ENCODE data around the gene ITGA6. TPM values are rescaled to one million over a fixed set of nuclear protein-coding genes. Genes with fewer than 3 reads are reported as not detected.

ITGA6 gene
- total RNA-seq, 2 experiments from 2014 or later: 8.2 to 8.6 TPM

DNA sequence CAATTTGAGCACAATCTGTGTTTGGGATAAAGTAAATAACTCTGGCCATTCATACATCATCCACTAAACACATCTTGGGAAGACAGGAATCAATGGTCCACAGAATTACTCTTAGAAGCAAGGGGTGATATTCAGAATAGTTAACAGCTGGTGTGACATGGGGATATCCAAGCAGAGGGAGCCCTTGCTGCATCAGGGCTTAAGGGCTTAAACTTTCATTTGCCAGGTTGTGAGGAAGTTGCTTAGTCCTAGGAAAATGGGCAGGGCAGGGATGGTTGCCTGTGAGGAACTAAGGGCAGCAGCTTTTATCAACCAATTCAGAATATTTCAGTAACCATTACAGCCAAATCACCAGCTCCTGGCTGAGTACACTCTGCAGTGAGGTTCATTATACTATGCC is 2.0 kb upstream of the ITGA6 start:
- peaks cover 60% of the 10 kb centered on the region for H3K4me1 Mint-ChIP-seq (ENCODE audit: low read depth)
- CTCF ChIA-PET: interaction anchor here (16.2 kb wide), 1 partner anchor 38 kb away, joined by 235 read pairs; no protein-coding TSS in a partner anchor
- no peak overlapping the region for H3K4me3 Mint-ChIP-seq
- no peaks in the 10 kb centered on the region for H3K9me3 Mint-ChIP-seq
- intact Hi-C loops (cut with micrococcal nuclease): loop anchor here (10.0 kb wide), 1 partner anchor 129 kb away; the partner anchor contains the start of gene PDK1
- no peak for DNase-seq
- H3K36me3 Mint-ChIP-seq: no peaks in the 10 kb centered on the region
- no peak overlapping the region for H3K27ac Mint-ChIP-seq
- H3K27me3 Mint-ChIP-seq: no peaks in the 10 kb centered on the region
- POLR2A ChIA-PET: interaction anchor here (1.5 kb wide), 1 partner anchor 36 kb away, joined by 5 read pairs; no protein-coding TSS in a partner anchor

DNA sequence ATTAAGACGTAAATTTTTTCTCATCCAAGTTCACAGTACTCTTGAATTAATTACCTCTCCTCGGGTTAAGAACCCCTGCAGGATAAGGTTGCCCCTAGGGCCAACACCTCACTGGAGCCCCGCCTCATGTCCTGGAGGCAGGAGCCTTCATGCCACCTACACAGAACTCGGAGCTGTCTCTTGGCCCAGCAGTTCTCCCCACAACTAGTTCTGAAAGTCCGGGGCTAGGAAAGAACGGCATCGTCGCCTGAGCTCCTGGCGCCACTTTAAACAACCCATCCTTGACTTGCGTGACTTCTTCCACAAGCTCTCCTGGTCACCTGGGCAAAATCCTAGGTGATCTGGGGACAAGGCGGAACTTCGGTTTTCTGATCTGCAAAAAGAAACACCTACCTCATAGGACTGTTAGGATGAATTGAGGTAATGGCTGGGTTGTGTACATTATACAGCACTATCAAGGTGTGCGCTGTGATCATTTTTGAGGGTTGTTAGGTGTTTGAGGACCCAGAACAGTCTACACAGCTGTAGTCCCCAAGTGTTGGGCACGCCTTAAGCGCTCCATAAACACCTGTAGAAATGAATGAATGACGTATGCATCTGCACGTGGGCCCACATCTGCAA is 641 bp upstream of the ITGA6 start:
- peaks cover 73% of the 10 kb centered on the region for H3K4me1 Mint-ChIP-seq (ENCODE audit: low read depth)
- no peaks in the 10 kb centered on the region for H3K9me3 Mint-ChIP-seq
- H3K27ac Mint-ChIP-seq: peak overlapping the region; percentile 55
- H3K27me3 Mint-ChIP-seq: no peaks in the 10 kb centered on the region
- intact Hi-C loops (cut with micrococcal nuclease): loop anchor here (1.0 to 10.0 kb wide), 2 partner anchors 11 to 128 kb away; partner anchors contain the start of gene PDK1
- DNase-seq: no peak
- peak overlapping the region; percentile 68 for H3K4me3 Mint-ChIP-seq
- ChIA-PET POLR2A (interaction anchor here (1.4 to 2.8 kb wide), 3 partner anchors 10 to 33 kb away, joined by 4 to 19 read pairs (median 13); no protein-coding TSS in a partner anchor), CTCF (interaction anchor here (0.9 to 16.2 kb wide), 6 partner anchors 12 to 853 kb away, joined by 3 to 235 read pairs (median 6); no protein-coding TSS in a partner anchor)
- no peaks in the 10 kb centered on the region for H3K36me3 Mint-ChIP-seq

DNA sequence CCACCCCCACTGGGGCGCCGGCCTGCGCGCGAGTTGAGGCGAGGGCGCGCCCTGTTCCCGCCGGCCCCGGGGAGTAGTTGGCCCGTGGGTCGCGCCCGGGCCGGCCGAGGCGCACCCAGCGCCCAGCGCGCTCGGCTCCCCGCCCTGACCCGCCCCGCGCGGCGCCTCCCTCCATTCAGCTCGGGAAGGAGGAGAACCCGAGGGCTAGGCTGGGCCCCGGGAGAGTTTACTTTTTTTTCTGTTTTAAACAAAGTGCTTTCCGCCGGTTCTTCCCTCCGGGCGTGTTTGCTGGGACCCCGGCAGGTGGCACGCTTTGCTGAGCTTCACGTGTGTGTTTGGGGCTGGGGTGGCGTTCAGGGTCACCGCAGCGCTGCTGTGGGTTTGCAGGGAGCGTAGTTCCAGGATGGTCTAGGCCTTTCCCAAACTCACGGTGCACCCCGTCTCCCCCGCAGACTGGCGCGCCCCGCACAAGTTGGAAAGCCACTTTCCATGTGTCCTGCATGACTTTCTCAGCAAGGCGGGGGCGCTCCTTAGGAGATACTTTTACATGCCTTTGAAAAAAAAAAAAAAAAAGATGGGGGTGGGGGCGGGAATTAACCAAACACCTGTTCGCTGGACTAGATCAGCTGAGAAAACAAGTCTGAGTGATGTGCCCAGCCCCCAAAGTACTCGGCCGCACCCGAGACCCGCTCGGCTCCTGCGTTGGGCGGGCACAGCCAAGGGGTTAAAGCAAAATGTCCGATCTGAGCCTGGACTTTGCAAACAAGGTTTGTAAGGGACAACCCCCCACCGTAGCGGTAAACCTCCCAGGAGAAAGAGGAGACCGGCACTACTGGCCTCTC is 825 bp downstream of the ITGA6 start:
- no peaks in the 10 kb centered on the region for H3K9me3 Mint-ChIP-seq
- no peaks in the 10 kb centered on the region for H3K27me3 Mint-ChIP-seq
- H3K36me3 Mint-ChIP-seq: no peaks in the 10 kb centered on the region
- CTCF ChIA-PET: interaction anchor here (0.9 to 16.2 kb wide), 6 partner anchors 8 to 35 kb away, joined by 4 to 235 read pairs (median 8); no protein-coding TSS in a partner anchor
- peaks cover 77% of the 10 kb centered on the region for H3K4me1 Mint-ChIP-seq (ENCODE audit: low read depth)
- POLR2A ChIA-PET: interaction anchor here (0.7 to 2.8 kb wide), 7 partner anchors 9 to 1905 kb away, joined by 3 to 19 read pairs (median 6); no protein-coding TSS in a partner anchor
- peak overlapping the region; percentile 80 for H3K4me3 Mint-ChIP-seq
- intact Hi-C loops (cut with micrococcal nuclease): loop anchor here (1.0 to 10.0 kb wide), 3 partner anchors 9 to 127 kb away; partner anchors contain the start of gene PDK1
- peak overlapping the region; percentile 56 for H3K27ac Mint-ChIP-seq
- DNase-seq: peak; percentile 71

DNA sequence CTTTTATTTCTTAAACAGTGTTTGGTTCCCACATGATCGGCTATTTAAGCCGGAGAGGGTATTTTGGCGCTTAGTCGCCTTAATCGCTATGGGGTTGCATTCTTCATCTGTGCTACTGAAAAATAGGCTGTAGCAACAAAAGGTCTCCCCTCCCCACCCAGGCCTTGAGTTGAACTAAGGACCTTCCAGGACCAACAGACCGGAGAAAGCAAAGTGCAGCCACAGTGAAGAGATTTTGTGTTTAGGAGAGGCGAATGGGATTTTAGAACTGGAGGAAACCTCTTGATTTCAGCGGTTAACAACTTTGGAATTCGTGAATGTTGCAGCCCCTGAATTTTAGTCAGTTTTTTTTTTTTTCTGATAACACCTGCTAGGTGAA is 1.4 kb downstream of the ITGA6 start:
- ChIA-PET CTCF (interaction anchor here (0.8 to 16.2 kb wide), 3 partner anchors 17 to 35 kb away, joined by 3 to 235 read pairs (median 8); no protein-coding TSS in a partner anchor), POLR2A (interaction anchor here (1.2 to 1.6 kb wide), 3 partner anchors 9 to 115 kb away, joined by 3 to 7 read pairs (median 6); no protein-coding TSS in a partner anchor)
- peak overlapping the region; percentile 80 for H3K4me3 Mint-ChIP-seq
- peaks cover 78% of the 10 kb centered on the region for H3K4me1 Mint-ChIP-seq (ENCODE audit: low read depth)
- H3K27ac Mint-ChIP-seq: peak overlapping the region; percentile 21
- H3K9me3 Mint-ChIP-seq: no peaks in the 10 kb centered on the region
- no peaks in the 10 kb centered on the region for H3K27me3 Mint-ChIP-seq
- no peaks in the 10 kb centered on the region for H3K36me3 Mint-ChIP-seq
- intact Hi-C loops (cut with micrococcal nuclease): loop anchor here (1.0 to 10.0 kb wide), 2 partner anchors 33 to 126 kb away; partner anchors contain the start of gene PDK1
- no peak for DNase-seq

DNA sequence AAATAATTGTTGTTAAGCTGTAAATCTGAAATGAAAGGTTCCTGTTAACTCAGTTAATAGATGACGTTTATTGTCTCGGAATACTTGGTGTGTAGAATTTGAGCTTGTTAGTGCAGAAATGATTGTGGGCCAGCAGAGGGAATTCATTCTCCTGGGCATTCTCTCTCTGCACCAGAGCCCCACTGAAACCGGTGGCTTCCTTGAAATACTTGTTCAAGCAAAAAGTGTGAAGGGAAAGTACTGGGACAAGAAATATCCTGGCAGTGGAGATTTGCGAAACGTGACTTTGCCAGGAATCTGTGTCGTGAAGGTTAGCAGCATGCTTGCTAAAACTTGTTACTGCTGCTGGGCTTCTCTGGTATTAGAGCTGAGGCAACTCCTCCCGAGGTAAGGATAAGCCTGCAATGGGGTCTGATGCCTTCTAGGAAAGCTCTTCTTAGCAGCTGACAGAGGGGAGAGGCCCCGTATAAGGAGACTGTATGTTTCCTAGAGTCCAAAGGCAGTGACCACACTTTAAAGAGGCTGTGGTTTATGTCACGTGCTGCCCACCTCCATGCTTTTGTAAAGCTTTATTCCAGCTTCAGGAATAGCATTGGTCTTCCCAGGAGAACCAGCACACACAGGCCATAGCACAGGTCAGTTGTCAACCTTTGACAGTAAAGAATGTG is 2.0 kb downstream of the ITGA6 start:
- no peaks in the 10 kb centered on the region for H3K36me3 Mint-ChIP-seq
- no peak overlapping the region for H3K27ac Mint-ChIP-seq
- no peak for DNase-seq
- H3K27me3 Mint-ChIP-seq: no peaks in the 10 kb centered on the region
- ChIA-PET CTCF (interaction anchor here (0.6 to 16.2 kb wide), 5 partner anchors 11 to 34 kb away, joined by 3 to 235 read pairs (median 4); no protein-coding TSS in a partner anchor), POLR2A (interaction anchor here (0.9 to 1.6 kb wide), 4 partner anchors 8 to 116 kb away, joined by 3 to 7 read pairs (median 4); no protein-coding TSS in a partner anchor)
- intact Hi-C loops (cut with micrococcal nuclease): loop anchor here (10.0 kb wide), 1 partner anchor 125 kb away; the partner anchor contains the start of gene PDK1
- H3K4me3 Mint-ChIP-seq: peak overlapping the region; percentile 80
- peaks cover 79% of the 10 kb centered on the region for H3K4me1 Mint-ChIP-seq (ENCODE audit: low read depth)
- no peaks in the 10 kb centered on the region for H3K9me3 Mint-ChIP-seq

DNA sequence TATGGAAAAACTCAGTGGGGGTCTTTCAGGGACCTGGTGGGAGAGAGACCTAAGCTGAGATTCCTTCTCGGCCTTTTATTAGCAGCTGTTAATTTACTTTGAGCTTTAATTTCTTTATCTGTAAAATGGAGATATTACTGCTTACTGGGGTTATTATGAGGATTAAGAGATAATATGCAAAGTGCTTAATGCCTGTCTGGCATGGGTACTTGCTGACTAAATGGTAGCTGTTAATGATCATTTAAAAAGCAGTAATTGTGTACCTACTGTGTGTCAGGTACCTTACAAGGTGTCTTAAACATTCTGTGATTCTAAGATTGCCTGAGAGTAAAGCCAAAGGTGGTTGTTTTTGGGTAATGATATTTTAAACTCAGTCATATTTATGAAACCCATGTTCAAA is 2.6 kb downstream of the ITGA6 start:
- H3K4me3 Mint-ChIP-seq: no peak overlapping the region
- intact Hi-C loops (cut with micrococcal nuclease): no loop called here
- POLR2A ChIA-PET: interaction anchor here (0.9 to 1.6 kb wide), 4 partner anchors 8 to 117 kb away, joined by 3 to 7 read pairs (median 4); no protein-coding TSS in a partner anchor

DNA sequence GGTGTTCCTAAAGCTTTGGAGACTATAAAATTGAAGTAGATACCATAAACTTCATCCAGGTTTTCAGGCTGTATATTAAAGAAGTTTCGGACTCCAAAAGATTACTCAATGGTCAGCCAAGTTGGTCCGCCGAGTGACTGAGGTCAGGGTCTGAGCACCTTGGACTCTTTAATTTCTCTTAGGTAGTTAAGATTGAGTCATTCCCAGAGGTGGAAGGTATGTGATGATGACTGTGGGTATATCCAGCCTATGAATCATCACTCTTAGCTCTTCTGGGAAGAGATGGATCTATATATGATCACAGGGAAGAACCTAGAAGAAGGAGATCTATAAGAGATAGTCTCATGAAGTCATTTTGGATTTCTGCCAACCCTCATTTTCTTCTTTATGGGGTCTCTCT is 3.3 kb downstream of the ITGA6 start:
- intact Hi-C loops (cut with micrococcal nuclease): no loop called here
- POLR2A ChIA-PET: no interaction called here
- no peak for DNase-seq
- Mint-ChIP-seq H3K36me3 (no peaks in the 10 kb centered on the region), H3K4me3 (no peak overlapping the region), H3K9me3 (no peaks in the 10 kb centered on the region), H3K4me1 (ENCODE audit: low read depth) (peaks cover 82% of the 10 kb centered on the region), H3K27me3 (no peaks in the 10 kb centered on the region), H3K27ac (no peak overlapping the region)
- CTCF ChIA-PET: interaction anchor here (0.8 to 16.2 kb wide), 2 partner anchors 33 to 258 kb away, joined by 3 to 235 read pairs; no protein-coding TSS in a partner anchor

More for the DNA sequence above, 2.6 kb downstream of the ITGA6 start:
- Mint-ChIP-seq H3K36me3 (no peaks in the 10 kb centered on the region), H3K4me1 (ENCODE audit: low read depth) (peaks cover 82% of the 10 kb centered on the region), H3K27me3 (no peaks in the 10 kb centered on the region), H3K27ac (no peak overlapping the region), H3K9me3 (no peaks in the 10 kb centered on the region)
- CTCF ChIA-PET: interaction anchor here (0.6 to 16.2 kb wide), 5 partner anchors 11 to 257 kb away, joined by 3 to 235 read pairs (median 4); no protein-coding TSS in a partner anchor
- DNase-seq: no peak

DNA sequence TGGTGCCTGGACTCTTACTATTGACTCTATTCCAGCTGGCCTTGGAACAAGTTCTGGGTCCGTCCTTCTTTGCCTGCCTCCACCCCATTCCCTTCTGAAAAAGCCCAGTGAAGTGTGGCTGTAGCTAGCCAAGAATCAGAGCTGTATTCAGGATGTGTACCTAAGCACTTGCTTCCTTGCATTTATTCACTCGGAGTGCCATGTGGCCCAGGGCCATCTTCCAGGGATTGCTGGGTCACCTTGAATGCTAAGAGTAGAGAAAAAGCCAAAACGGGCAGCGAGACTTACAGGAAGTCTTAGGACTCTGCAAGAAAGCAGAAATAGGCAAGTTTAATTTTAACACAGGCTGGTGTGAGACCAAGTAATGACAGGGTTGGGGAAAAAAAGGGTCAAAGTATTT is 4.1 kb downstream of the ITGA6 start:
- no peaks in the 10 kb centered on the region for H3K9me3 Mint-ChIP-seq
- peaks cover 78% of the 10 kb centered on the region for H3K4me1 Mint-ChIP-seq (ENCODE audit: low read depth)
- POLR2A ChIA-PET: interaction anchor here (1.6 kb wide), 1 partner anchor 30 kb away, joined by 4 read pairs; no protein-coding TSS in a partner anchor
- no peak overlapping the region for H3K4me3 Mint-ChIP-seq
- DNase-seq: no peak
- CTCF ChIA-PET: interaction anchor here (1.2 to 16.2 kb wide), 3 partner anchors 10 to 259 kb away, joined by 3 to 235 read pairs (median 4); no protein-coding TSS in a partner anchor
- H3K27me3 Mint-ChIP-seq: no peaks in the 10 kb centered on the region
- H3K27ac Mint-ChIP-seq: no peak overlapping the region
- H3K36me3 Mint-ChIP-seq: no peaks in the 10 kb centered on the region
- intact Hi-C loops (cut with micrococcal nuclease): no loop called here

DNA sequence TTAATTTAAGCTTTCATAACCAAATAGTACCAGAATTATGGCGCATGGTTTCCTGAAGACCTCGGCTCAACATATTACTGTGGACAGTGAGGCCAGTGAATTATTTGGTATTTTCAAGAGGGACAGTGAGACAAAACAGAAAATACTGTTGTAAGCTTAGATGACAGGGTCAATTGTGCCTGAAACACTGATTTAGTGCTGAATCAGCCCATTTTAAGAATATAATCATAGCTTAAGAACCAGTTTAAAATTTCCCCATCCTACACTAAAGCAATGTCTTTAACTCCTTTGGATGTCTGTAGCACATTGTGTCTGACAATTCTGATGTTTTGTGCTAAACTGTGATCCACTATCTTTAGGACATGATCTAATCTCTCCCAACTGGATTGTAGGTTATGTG is 4.6 kb downstream of the ITGA6 start:
- intact Hi-C loops (cut with micrococcal nuclease): no loop called here
- no peaks in the 10 kb centered on the region for H3K36me3 Mint-ChIP-seq
- no peak overlapping the region for H3K4me3 Mint-ChIP-seq
- ChIA-PET POLR2A (interaction anchor here (1.3 to 1.6 kb wide), 2 partner anchors 10 to 29 kb away, joined by 4 read pairs; no protein-coding TSS in a partner anchor), CTCF (interaction anchor here (1.2 to 16.2 kb wide), 3 partner anchors 10 to 260 kb away, joined by 3 to 235 read pairs (median 4); no protein-coding TSS in a partner anchor)
- H3K27ac Mint-ChIP-seq: no peak overlapping the region
- H3K4me1 Mint-ChIP-seq (ENCODE audit: low read depth): peaks cover 73% of the 10 kb centered on the region
- H3K27me3 Mint-ChIP-seq: no peaks in the 10 kb centered on the region
- H3K9me3 Mint-ChIP-seq: no peaks in the 10 kb centered on the region
- DNase-seq: no peak

DNA sequence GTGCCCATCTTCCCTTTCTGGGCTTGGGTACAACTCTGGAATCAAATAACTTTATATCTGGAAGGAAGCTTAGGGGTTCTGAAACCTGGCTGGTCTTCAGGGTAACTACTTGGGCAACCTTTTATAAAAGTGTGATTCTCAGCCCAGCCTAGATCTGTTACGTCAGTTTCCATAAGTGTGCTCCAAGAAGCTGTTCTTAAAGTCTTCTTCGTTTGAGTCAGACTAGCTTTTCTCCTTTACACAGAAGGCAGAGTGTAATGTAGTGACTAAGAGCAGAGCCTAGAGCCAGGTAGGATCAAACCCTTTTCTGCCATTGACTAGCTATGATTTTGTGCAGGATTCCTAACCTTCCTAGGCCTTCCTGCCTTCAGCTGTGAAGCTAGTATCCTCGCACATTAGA is 5.8 kb downstream of the ITGA6 start:
- Mint-ChIP-seq H3K27me3 (no peaks in the 10 kb centered on the region), H3K36me3 (no peaks in the 10 kb centered on the region), H3K4me1 (ENCODE audit: low read depth) (peaks cover 71% of the 10 kb centered on the region), H3K9me3 (no peaks in the 10 kb centered on the region), H3K4me3 (no peak overlapping the region), H3K27ac (no peak overlapping the region)
- ChIA-PET CTCF (interaction anchor here (1.0 to 16.2 kb wide), 2 partner anchors 30 to 326 kb away, joined by 3 to 235 read pairs; no protein-coding TSS in a partner anchor), POLR2A (interaction anchor here (1.3 kb wide), 1 partner anchor 9 kb away, joined by 4 read pairs; no protein-coding TSS in a partner anchor)
- no peak for DNase-seq
- intact Hi-C loops (cut with micrococcal nuclease): no loop called here

All from activated CD4-positive, alpha-beta memory T cell treated with anti-CD3 and anti-CD28 coated beads for 36 hours (primary cell).